ENCODE data around the gene ANTXR1. TPM values are rescaled to one million over a fixed set of nuclear protein-coding genes. Genes with fewer than 3 reads are reported as not detected.

Gene ANTXR1
- total RNA-seq, 1 experiment from 2014 or later, result 37.3 TPM

DNA sequence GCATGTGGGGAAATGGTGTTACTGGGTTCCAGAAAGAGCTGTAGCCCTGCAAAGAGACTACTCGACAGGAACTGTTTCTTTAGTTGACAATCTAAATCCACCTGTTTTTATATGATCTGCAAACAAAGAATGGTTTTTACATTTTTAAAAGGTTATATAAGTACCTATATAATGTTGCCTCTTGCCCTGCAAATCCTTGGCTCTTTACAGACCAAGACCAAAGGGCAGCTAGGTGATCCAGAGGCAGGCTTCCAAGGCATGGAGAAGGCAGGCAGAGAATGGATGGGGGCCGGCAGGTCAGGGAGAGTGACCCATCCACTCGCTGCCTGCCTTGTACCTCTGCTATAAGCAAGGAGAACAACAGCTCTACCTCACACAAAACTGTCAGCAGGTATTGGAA is 173.6 kb downstream of the ANTXR1 start:
- Histone ChIP-seq H3K79me1 (ENCODE audit: insufficient read depth, low read depth, low read length, poor library complexity, severe bottlenecking) (no peaks in the 10 kb centered on the region), H2BK120ac (ENCODE audit: low read depth, low read length, poor library complexity, severe bottlenecking) (no peak overlapping the region), H3K9ac (ENCODE audit: extremely low read depth, insufficient read length, low read length) (no peak overlapping the region), H3K4ac (ENCODE audit: low read depth, low read length) (no peak overlapping the region), H4K91ac (ENCODE audit: insufficient read length, low read depth, low read length) (no peak overlapping the region), H4K8ac (replicated peaks; ENCODE audit: insufficient read length, low read depth, low read length) (no peak overlapping the region), H2BK12ac (ENCODE audit: insufficient read length, low read depth, low read length) (no peak overlapping the region), H3K18ac (ENCODE audit: insufficient read length, low read depth, low read length) (no peak overlapping the region), H3K4me2 (ENCODE audit: insufficient read depth, insufficient read length, low read length) (no peak overlapping the region), H3K9me3 (ENCODE audit: control insufficient read depth, low read depth, low read length) (no peaks in the 10 kb centered on the region), H3K4me1 (ENCODE audit: insufficient read depth, low read length) (no peaks in the 10 kb centered on the region; the same call in 1 of the 2 replicates), H3K14ac (ENCODE audit: insufficient read depth, low read length) (no peak overlapping the region), H3T11ph (ENCODE audit: low read length) (no peak overlapping the region), H2AK5ac (ENCODE audit: insufficient read length, low read length) (no peak overlapping the region), H3K56ac (ENCODE audit: insufficient read length, low read depth, low read length) (no peak overlapping the region), H4K20me1 (ENCODE audit: control insufficient read depth, insufficient read depth, insufficient read length) (no peaks in the 10 kb centered on the region), H2AFZ (ENCODE audit: low read length) (no peak overlapping the region), H3K23ac (ENCODE audit: insufficient read length, low read depth, low read length) (no peak overlapping the region), H3K27ac (ENCODE audit: insufficient read length, low read depth, low read length) (no peak overlapping the region), H2BK15ac (ENCODE audit: low read depth, low read length) (no peak overlapping the region), H4K5ac (ENCODE audit: insufficient read length, low read depth, low read length) (no peak overlapping the region), H2BK20ac (ENCODE audit: low read depth, low read length, poor library complexity, severe bottlenecking) (no peak overlapping the region), H3K79me2 (ENCODE audit: insufficient read depth, low read length) (no peaks in the 10 kb centered on the region), H3K23me2 (ENCODE audit: insufficient read length, low read depth, low read length, poor library complexity, severe bottlenecking) (no peaks in the 10 kb centered on the region), H3K27me3 (ENCODE audit: insufficient read depth, low read length) (no peaks in the 10 kb centered on the region), H2BK5ac (ENCODE audit: insufficient read length, low read length) (no peak overlapping the region)
- H3K9me3 Mint-ChIP-seq, result no peaks in the 10 kb centered on the region
- DNase-seq, result no peak
- TF ChIP-seq, protein P1, sequence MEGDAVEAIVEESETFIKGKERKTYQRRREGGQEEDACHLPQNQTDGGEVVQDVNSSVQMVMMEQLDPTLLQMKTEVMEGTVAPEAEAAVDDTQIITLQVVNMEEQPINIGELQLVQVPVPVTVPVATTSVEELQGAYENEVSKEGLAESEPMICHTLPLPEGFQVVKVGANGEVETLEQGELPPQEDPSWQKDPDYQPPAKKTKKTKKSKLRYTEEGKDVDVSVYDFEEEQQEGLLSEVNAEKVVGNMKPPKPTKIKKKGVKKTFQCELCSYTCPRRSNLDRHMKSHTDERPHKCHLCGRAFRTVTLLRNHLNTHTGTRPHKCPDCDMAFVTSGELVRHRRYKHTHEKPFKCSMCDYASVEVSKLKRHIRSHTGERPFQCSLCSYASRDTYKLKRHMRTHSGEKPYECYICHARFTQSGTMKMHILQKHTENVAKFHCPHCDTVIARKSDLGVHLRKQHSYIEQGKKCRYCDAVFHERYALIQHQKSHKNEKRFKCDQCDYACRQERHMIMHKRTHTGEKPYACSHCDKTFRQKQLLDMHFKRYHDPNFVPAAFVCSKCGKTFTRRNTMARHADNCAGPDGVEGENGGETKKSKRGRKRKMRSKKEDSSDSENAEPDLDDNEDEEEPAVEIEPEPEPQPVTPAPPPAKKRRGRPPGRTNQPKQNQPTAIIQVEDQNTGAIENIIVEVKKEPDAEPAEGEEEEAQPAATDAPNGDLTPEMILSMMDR (conservative IDR thresholded peaks at IDR 0.05), result no peak
- no peaks in the 10 kb centered on the region for H3K27me3 Mint-ChIP-seq (ENCODE audit: low read depth)
- peaks cover 20 to 28% (median 21%) of the 10 kb centered on the region in 3 experiments for H3K36me3 Mint-ChIP-seq (ENCODE audit: insufficient read depth in 1 of 3, low read depth in 3 of 3)
- H3K4me3 Mint-ChIP-seq, result no peak overlapping the region
- peaks cover 18 to 21% of the 10 kb centered on the region in 2 experiments for H3K4me1 Mint-ChIP-seq
- H3K27ac Mint-ChIP-seq, result no peak overlapping the region
- no CpG with 5 or more reads among the region's 3 CpGs for WGBS (ENCODE audit: extremely low coverage, insufficient read length, low lambda C conversion rate)
